ENCODE measurements around the gene NUP214. TPM values are rescaled to one million over a fixed set of nuclear protein-coding genes. Genes with fewer than 3 reads are reported as not detected.

NUP214 gene
- total and polyA plus RNA-seq, 2 of the 8 experiments (the other 6 are each of a cell fraction or from before 2014, with no cell fraction given), result 28.6 to 50.2 TPM

- no peak overlapping the region for H2BK120ac ChIP-seq (replicated peaks; ENCODE audit: low read depth, low read length)
- DNase-seq (ENCODE audit: low read depth in 1 of 2, low spot score in 2 of 2) (no peak), FAIRE-seq (no peak)
- H3K14ac ChIP-seq (ENCODE audit: insufficient read length), result no peak overlapping the region
- H3K9me3 ChIP-seq (ENCODE audit: insufficient read depth in 2 of 2, low read depth in 1 of 2, low read length in 1 of 2), result no peaks in the 10 kb centered on the region
- no peak overlapping the region for H3K9ac ChIP-seq (replicated peaks in 1 of 4; ENCODE audit: extremely low read depth in 1 of 4, low read depth in 3 of 4, low read length in 3 of 4)
- no peak overlapping the region for H3K23ac ChIP-seq (ENCODE audit: insufficient read length)
- H3K27me3 ChIP-seq (replicated peaks in 1 of 4; ENCODE audit: control insufficient read depth in 3 of 4, extremely low read depth in 1 of 4, insufficient read depth in 3 of 4, low read length in 3 of 4), result no peaks in the 10 kb centered on the region
- H3K4me1 ChIP-seq (replicated peaks in 1 of 4; ENCODE audit: control insufficient read depth in 3 of 4, insufficient read depth in 4 of 4, low read length in 3 of 4), result peaks cover 0 to 9% (median 1%) of the 10 kb centered on the region in 4 experiments; a peak in 1 of 7 replicates
- no peak overlapping the region for H2BK5ac ChIP-seq (ENCODE audit: low read depth, low read length)
- H2AK5ac ChIP-seq (ENCODE audit: low read depth, low read length), result no peak overlapping the region
- H2AFZ ChIP-seq (ENCODE audit: low read length), result no peak overlapping the region
- H4K8ac ChIP-seq (ENCODE audit: extremely low read depth, insufficient read depth, low read length), result no peak overlapping the region
- no peak overlapping the region for H2BK15ac ChIP-seq (ENCODE audit: low read length)
- no peak overlapping the region for H3K18ac ChIP-seq (ENCODE audit: extremely low read depth, low read length)
- no peak overlapping the region for H3K4me2 ChIP-seq (ENCODE audit: insufficient read depth in 1 of 2, low read depth in 2 of 2, low read length in 2 of 2)
- no peak overlapping the region for H3K56ac ChIP-seq (replicated peaks; ENCODE audit: insufficient read length, low read depth, low read length)
- CTCF ChIA-PET (ENCODE audit: partially characterized antibody), result interaction anchor here (0.8 to 2.5 kb wide), 8 partner anchors 14 to 81 kb away, joined by 3 to 15 read pairs (median 7); no protein-coding TSS in a partner anchor
- no peaks in the 10 kb centered on the region for H3K79me1 ChIP-seq (ENCODE audit: low read depth, low read length)
- 95% methylated on average over 11 of the region's 15 CpGs; no CpG with 5 or more reads in 1 of the 2 experiments for WGBS, 2 experiments (ENCODE audit: extremely low coverage in 1 of 2, insufficient coverage in 1 of 2, insufficient read length in 1 of 2, insufficient replicate concordance in 2 of 2, low coverage in 1 of 2, low lambda C conversion rate in 2 of 2, missing lambda C conversion rate in 1 of 2)
- no peak overlapping the region for H2BK12ac ChIP-seq (ENCODE audit: low read depth, low read length)
- H4K5ac ChIP-seq (ENCODE audit: insufficient read length, low read depth, low read length), result no peak overlapping the region
- no peaks in the 10 kb centered on the region for H3K36me3 ChIP-seq (ENCODE audit: control insufficient read depth in 2 of 4, insufficient read depth in 4 of 4, low read length in 3 of 4)
- no peaks in the 10 kb centered on the region for H3K79me2 ChIP-seq (ENCODE audit: control insufficient read depth in 1 of 2, insufficient read depth in 2 of 2, low read length in 2 of 2)
- H3K4ac ChIP-seq (replicated peaks; ENCODE audit: insufficient read length, low read depth, low read length), result no peak overlapping the region
- H4K91ac ChIP-seq (replicated peaks; ENCODE audit: insufficient read length, low read length), result no peak overlapping the region
- H3K23me2 ChIP-seq (ENCODE audit: low read depth, low read length), result no peaks in the 10 kb centered on the region
- H4K20me1 ChIP-seq (replicated peaks in 1 of 2; ENCODE audit: control insufficient read depth in 1 of 2, insufficient read depth in 2 of 2, low read length in 2 of 2), result peaks cover 0 to 2% of the 10 kb centered on the region in 2 experiments
- POLR2A ChIA-PET (ENCODE audit: partially characterized antibody), result interaction anchor here (1.5 to 1.6 kb wide), 2 partner anchors 42 to 133 kb away, joined by 3 read pairs; partner anchors contain the start of gene NUP214
- no peak overlapping the region for H3K27ac ChIP-seq (ENCODE audit: low read depth, low read length)
- no peak overlapping the region for H2BK20ac ChIP-seq (ENCODE audit: low read length)
- no peak overlapping the region for H3K4me3 ChIP-seq (ENCODE audit: extremely low read depth in 1 of 4, insufficient read depth in 2 of 4, low read depth in 3 of 4, low read length in 4 of 4)
- no peak for TF ChIP-seq CHD1 (IDR thresholded peaks at IDR 0.05; ENCODE audit: low read depth, low read length)
- no peak for TF ChIP-seq MAFK (IDR thresholded peaks at IDR 0.05; ENCODE audit: low read depth, low read length)
- TF ChIP-seq JUN (IDR thresholded peaks at IDR 0.05; ENCODE audit: low read depth, low read length), result no peak
- TF ChIP-seq POU5F1 (IDR thresholded peaks at IDR 0.05; ENCODE audit: low read depth, low read length), result no peak
- no peak for TF ChIP-seq CEBPB (IDR thresholded peaks at IDR 0.05; ENCODE audit: low read depth, low read length)
- no peak for TF ChIP-seq NRF1 (IDR thresholded peaks at IDR 0.05; ENCODE audit: low read depth, low read length)
- TF ChIP-seq EP300 (IDR thresholded peaks at IDR 0.05; ENCODE audit: borderline replicate concordance in 1 of 2, low read depth in 2 of 2, low read length in 2 of 2), result no peak
- no peak for TF ChIP-seq GABPA (IDR thresholded peaks at IDR 0.05; ENCODE audit: borderline replicate concordance, insufficient read depth, low read length)
- no peak for TF ChIP-seq ZNF274 (IDR thresholded peaks at IDR 0.05; ENCODE audit: borderline replicate concordance, extremely low read depth, low read length)
- TF ChIP-seq BCL11A (IDR thresholded peaks at IDR 0.05; ENCODE audit: low read depth in 2 of 2, low read length in 2 of 2), result no peak
- TF ChIP-seq, protein P1, sequence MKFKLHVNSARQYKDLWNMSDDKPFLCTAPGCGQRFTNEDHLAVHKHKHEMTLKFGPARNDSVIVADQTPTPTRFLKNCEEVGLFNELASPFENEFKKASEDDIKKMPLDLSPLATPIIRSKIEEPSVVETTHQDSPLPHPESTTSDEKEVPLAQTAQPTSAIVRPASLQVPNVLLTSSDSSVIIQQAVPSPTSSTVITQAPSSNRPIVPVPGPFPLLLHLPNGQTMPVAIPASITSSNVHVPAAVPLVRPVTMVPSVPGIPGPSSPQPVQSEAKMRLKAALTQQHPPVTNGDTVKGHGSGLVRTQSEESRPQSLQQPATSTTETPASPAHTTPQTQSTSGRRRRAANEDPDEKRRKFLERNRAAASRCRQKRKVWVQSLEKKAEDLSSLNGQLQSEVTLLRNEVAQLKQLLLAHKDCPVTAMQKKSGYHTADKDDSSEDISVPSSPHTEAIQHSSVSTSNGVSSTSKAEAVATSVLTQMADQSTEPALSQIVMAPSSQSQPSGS (IDR thresholded peaks at IDR 0.05; ENCODE audit: low read length), result no peak
- TF ChIP-seq SIRT6 (IDR thresholded peaks at IDR 0.05; ENCODE audit: low read length), result no peak
- TF ChIP-seq RAD21 (IDR thresholded peaks at IDR 0.05 in 1 of 2, conservative IDR thresholded peaks at IDR 0.05 in 1 of 2; ENCODE audit: low read depth in 2 of 2, low read length in 2 of 2), result no peak
Measured at GRCh38 chr9:131258186-131258585, 132.8 kb downstream of the NUP214 start.

Measured in H1 (cell line).